ENCODE measurements around the gene STEAP1B.
"Not testable (repeated sequence)": the region's sequence is repeated elsewhere in the genome, so short reads cannot be mapped to it uniquely, and the experiment has no call there.

Gene STEAP1B

GRCh38 chr7:22499888-22500689 is at the start of gene STEAP1B:
Gene STEAP1B (minus strand): TSS chr7:22500188. CDS start chr7:22494855, 5,333 bp downstream.
- peak; percentile 73 for DNase-seq

- no peak for DNase-seq
Observed at GRCh38 chr7:22549051-22549450, 49.1 kb upstream of the STEAP1B start.

DNA sequence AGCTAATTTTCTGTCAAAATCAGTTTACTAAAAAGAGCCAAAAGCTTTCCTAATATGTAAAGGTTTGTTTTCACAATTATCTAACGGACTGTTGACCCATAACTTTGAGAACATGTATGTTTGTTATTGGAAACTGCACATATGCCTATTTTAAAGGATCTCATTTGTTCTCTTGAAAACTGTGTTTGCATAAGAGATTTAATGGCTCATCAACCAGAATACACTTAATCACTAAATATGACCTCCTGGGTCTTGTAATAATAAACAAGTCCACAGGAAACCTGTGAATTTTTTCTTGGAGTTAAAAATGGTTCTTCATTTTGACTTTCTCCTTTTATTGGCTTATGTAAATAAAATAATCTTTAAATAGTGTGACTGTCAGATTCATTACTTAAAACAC is 48.3 kb upstream of the STEAP1B start:
- no peak for DNase-seq

- no peak for DNase-seq
Observed at GRCh38 chr7:22546769-22547168, 46.8 kb upstream of the STEAP1B start.

DNA sequence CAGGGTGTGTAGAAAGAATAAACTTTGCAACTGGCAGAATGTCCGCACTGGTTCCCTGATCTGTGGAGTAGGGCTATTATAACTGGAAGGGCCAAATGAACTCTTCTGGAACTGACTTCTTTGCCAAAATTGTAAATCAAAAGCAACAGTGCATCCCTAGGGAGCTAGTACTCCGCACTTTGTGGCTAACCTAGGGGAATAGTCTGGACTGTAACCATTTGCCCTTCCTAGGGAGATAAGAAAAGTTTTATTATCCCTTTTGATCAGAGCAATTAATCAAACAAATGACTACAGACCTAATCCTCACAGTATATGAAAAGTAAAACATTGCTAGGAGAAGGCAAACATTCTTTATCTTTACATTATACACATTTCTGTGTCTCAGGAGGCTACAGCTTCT is 45.5 kb upstream of the STEAP1B start:
- DNase-seq = no peak

DNA sequence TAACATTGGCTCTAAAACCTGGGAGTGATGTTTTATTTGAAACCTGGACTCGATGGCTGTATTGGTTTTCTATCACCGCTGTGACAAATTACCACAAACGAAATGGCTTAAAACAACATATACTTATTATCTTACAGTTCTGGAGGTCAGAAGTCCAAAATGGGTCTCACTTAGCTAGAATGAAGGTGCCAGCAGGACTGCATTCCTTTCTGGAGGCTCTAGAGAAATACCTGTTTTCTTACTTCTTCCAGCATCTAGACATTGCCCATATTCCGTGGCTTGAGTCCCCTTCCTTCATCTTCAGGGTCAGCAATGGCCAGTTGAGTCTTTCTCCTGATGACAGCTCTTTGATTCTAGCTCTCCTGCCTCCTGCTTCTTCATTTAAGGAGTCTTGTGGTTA is 44.3 kb upstream of the STEAP1B start:
- no peak for DNase-seq

- no peak for DNase-seq
Observed at GRCh38 chr7:22543169-22543568, 43.2 kb upstream of the STEAP1B start.

GRCh38 chr7:22542669-22543068 is 42.7 kb upstream of the STEAP1B start:
- DNase-seq = no peak

DNA sequence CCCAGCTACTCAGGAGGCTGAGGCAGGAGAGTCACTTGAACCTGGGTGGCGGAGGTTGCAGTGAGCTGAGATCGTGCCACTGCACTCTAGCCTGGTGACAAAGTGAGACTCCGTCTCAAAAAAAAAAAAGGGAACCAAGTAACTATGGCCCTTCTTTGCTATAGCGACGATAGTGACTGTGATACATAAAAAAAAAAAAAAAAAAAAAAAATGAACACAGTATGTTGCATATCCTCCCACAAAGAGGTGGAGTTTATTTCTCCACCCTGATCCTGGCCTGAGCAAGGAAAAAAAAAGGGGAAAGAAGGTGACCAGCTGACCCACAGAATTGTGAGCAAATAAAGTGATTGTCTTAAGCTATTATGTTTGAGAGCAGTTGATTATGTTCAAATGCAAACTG is 42.3 kb upstream of the STEAP1B start:
- no peak for DNase-seq

- DNase-seq = no peak
Observed at GRCh38 chr7:22541789-22542188, 41.8 kb upstream of the STEAP1B start.

- not testable (repeated sequence) for DNase-seq
Observed at GRCh38 chr7:22528537-22528936, 28.5 kb upstream of the STEAP1B start.

- DNase-seq = not testable (repeated sequence)
Observed at GRCh38 chr7:22524353-22524947, 24.5 kb upstream of the STEAP1B start.

DNA sequence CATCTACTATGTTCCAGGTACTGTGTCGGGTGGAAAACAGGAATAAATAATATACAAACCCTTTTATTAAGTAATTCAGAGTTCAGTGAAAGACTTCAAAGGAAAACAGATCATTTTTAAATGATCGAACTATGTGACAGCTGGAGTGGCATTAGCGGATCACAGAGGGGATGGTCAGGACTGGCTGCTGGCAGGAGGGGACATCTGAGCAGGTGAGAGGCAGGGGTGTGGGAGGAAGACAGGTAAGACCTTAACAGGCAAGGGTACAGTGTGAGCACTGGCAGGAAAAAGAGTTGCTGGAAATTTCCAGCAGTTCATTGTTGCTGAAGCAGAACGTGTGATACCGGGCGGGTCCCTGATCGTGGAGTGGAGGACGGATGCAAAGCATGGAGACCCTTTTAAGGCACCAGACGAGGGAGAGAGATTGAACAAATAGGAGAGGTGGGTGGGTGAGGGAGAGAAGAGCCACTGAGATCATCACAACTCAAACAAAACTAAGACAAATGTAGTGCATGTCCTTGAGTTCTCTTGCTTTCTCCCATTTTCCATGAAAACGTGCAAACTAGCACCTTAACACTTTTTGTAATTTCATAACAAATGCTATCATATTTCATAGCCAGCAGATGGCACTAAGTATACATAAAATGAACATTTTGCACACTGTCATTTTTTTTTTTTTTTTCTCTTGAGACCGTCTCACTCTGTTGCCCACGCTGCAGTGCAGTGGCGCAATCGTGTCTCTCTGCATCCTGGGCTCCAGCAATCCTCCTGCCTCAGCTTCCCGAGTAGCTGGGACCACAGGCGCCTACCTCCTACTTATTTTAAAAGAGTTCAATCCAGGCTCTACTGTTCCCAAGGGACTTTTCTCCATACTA is 23.7 kb upstream of the STEAP1B start:
- DNase-seq = peak; percentile 68

DNA sequence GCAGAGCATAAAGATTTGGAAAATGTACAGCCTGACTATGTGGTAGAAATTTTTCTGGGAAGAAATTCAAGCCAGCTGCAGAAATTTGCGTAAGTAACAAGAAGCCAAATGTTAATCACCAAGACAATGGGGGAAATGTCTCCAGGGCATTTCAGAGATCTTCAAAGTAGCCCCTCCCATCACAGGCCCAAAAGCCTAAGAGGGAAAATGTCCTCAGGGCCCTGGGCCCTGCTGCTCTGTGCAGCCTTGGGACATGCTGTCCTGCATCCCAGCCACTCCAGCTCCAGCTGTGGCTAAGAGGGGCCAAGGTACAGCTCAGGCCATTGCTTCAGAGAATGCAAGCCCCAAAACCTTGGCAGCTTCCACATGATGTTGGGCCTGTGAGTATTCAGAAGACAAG is 19.6 kb upstream of the STEAP1B start:
- not testable (repeated sequence) for DNase-seq

DNA sequence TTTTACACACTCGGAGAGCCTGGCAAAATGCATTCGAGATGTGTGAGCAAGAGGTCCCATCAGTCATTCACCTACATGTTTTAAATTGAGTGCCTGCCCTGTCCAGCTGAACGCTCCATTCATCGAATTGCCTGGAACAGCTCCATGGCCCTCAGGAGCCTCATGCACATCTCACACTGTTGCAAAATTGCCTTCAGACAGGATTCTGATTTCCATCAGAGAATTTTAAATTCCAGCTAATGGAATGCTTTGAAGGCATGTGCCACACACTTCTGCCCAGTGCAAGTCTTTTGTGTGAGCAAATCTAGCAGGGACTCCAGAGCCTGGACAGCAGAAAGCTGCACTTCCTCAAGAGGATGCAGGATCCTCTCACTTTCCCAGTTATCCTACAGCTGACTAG is 17.0 kb upstream of the STEAP1B start:
- DNase-seq = not testable (repeated sequence)

DNA sequence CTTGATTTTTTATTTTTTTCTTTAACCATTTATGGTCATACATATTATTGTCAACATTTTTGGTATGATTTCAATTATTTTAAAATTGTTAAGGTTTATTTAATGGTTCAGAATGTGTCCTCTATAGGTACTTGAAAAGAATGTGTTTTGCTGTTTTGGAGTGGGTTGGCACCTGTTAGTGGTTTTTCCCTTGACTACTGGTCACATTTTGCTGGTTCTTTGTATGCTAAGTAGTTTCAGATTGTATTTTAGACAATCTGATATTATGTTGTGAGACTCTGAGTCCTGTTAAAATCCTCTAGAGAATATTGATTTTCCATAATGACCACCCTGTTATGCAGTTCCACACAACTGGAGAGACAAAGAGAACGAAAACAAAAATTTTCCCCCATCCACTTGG is 15.0 kb upstream of the STEAP1B start:
- not testable (repeated sequence) for DNase-seq

- DNase-seq = not testable (repeated sequence)
Observed at GRCh38 chr7:22507320-22507719, 7.3 kb upstream of the STEAP1B start.

- DNase-seq = not testable (repeated sequence)
Observed at GRCh38 chr7:22506316-22507020, 6.5 kb upstream of the STEAP1B start.

- DNase-seq = not testable (repeated sequence)
Observed at GRCh38 chr7:22504519-22504918, 4.5 kb upstream of the STEAP1B start.

DNA sequence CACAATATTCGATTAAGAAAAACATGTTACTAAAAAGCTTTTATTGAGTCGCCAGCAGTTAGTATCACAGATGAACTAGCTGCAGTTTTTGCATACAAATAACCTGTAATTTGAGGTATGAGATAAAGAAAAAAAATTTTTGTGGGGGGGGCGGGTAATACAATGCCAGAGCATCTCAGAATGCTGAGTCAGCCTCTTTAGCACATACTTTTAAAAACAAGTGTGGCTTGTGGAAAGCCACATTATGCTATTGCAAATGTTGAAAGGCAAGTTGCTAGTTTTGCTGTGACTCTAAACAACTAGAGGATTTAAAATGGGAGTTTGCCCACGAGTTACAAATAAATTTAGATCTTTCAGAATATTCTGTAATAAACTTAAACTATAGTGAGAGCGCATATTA is 2.1 kb upstream of the STEAP1B start:
- DNase-seq = not testable (repeated sequence)

DNA sequence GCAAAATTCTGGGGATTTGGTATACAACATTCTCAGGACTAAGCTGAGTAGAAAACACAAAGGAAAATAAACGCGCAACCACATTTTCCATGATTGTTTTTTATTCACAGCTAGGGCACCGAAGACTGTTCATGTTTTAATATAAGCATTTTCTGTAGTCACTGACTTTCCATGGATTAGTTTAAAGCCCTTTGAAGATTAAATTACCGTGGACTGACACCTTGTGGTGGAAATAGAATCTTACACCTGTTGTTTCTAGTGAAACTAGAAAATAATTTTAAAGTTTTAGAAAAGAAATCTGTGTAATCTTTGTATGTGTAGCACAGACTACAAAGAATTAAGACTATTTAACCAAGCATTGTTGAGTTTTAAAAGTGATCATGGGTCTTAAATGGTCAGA is 1.3 kb upstream of the STEAP1B start:
- DNase-seq = peak; percentile 45

- no peak for DNase-seq
Observed at GRCh38 chr7:22499044-22499443, 944 bp downstream of the STEAP1B start.

DNA sequence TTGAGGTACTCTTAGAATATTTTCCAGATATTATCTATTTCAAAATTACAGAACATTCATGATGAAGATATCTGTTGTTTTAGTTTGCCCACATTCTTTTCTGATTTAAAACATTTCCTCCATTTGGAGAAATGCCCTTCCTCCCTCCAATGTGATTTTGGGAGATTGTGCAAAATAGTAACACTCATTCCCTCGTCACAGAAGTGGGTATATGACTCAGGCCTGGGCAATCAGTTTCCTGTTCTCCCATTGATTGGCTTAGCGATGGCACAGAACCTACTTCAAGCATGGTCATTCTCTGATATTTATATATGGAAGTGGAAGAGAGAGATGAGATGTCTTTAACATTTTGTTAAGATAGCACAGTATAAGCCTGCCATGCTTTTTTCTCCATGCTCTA is 3.1 kb downstream of the STEAP1B start:
- peak; percentile 73 for DNase-seq
